Keratinocyte (primary cell): ENCODE data around the gene IRF4.

Experiments
- CTCF ChIP-seq, 3 experiments: IDR thresholded peaks in 1 of 3; conservative IDR thresholded peaks in 1 of 3; optimal IDR thresholded peaks in 1 of 3; 2 replicates in 2 of 3; 3 replicates in 1 of 3; pipeline versions ENCODE3 to v1.5.1; 2011; ENCODE audit warnings: low read length in 3 of 3, mild to moderate bottlenecking in 3 of 3, moderate library complexity in 2 of 3, control low read depth in 1 of 3, inconsistent platforms in 1 of 3; ENCODE audit not compliant: insufficient read depth in 2 of 3; ENCODE audit errors: extremely low read depth in 1 of 3
- EZH2 ChIP-seq: IDR thresholded peaks from one replicate; pipeline ENCODE4 v1.6.1; 2012; ENCODE audit warnings: inconsistent platforms, mild to moderate bottlenecking, low read length, moderate library complexity

GRCh38 chr6:347951-348859 is 43.3 kb upstream of the IRF4 start:
- no peak for TF ChIP-seq CTCF (optimal IDR thresholded peaks at IDR 0.05 in 1 of 3, IDR thresholded peaks at IDR 0.05 in 1 of 3, conservative IDR thresholded peaks at IDR 0.05 in 1 of 3; ENCODE audit: extremely low read depth in 1 of 3, insufficient read depth in 2 of 3, low read length in 3 of 3)
- TF ChIP-seq EZH2, result no peak
